SK-N-SH (cell line): ENCODE measurements around the gene CLEC9A. TPM values are rescaled to one million over a fixed set of nuclear protein-coding genes. Genes with fewer than 3 reads are reported as not detected.

Experiments used
- CTCF ChIA-PET: fragments of 300-600, 350-600 bp; formaldehyde crosslinking; extraction: SDS; loops from one replicate; lab custom pipeline; 2021; lab: Yijun Ruan, JAX
- POLR2A ChIA-PET: fragments of 350-600 bp; sonication (Branson Sonifier 250); formaldehyde crosslinking; extraction: SDS; loops from one replicate; lab custom pipeline; 2020; ENCODE audit warnings: antibody characterized with exemption, inconsistent platforms; lab: Yijun Ruan, JAX
- DNase-seq: peaks from one replicate; pipeline ENCODE4 v3.0.0; 2012
- H2AFZ ChIP-seq: fragments of 200-600 bp; sonication (generic); 2 replicates; pipeline ENCODE4 v1.8.1; 2016; ENCODE audit warnings: antibody characterized with exemption, mild to moderate bottlenecking, low read depth
- H3F3A ChIP-seq: fragments of 200-600 bp; sonication (generic); replicated peaks from 2 replicates; pipeline ENCODE3; 2016; ENCODE audit warnings: antibody characterized with exemption, mild to moderate bottlenecking; ENCODE audit not compliant: insufficient read depth
- H3K27ac ChIP-seq, 2 experiments: fragments of 200-500 bp in 1 of 2; fragments of 200-600 bp in 1 of 2; sonication (Bioruptor generic) in 1 of 2; sonication (generic), shearing (Covaris generic) in 1 of 2; 2 replicates each; pipeline versions ENCODE4 v1.5.1 to v1.6.1; 2014 to 2016; ENCODE audit warnings: low read depth in 2 of 2, inconsistent platforms in 1 of 2, low read length in 1 of 2, mild to moderate bottlenecking in 1 of 2, mixed read lengths in 1 of 2
- H3K27me3 ChIP-seq: fragments of 200-600 bp; sonication (generic), shearing (Covaris generic); 2 replicates; pipeline ENCODE4 v1.6.1; 2016; ENCODE audit warnings: mixed run types; ENCODE audit not compliant: insufficient read depth
- H3K36me3 ChIP-seq, 2 experiments: fragments of 200-500 bp in 1 of 2; fragments of 200-600 bp in 1 of 2; sonication (Bioruptor generic) in 1 of 2; sonication (generic) in 1 of 2; replicated peaks in 1 of 2; 2 replicates each; pipeline versions ENCODE3 to v1.5.1; 2014 to 2016; ENCODE audit warnings: low read length in 1 of 2, mild to moderate bottlenecking in 1 of 2; ENCODE audit not compliant: insufficient read depth in 2 of 2, control insufficient read depth in 1 of 2
- H3K4me1 ChIP-seq, 2 experiments: fragments of 200-500 bp in 1 of 2; fragments of 200-600 bp in 1 of 2; sonication (Bioruptor generic) in 1 of 2; sonication (generic), shearing (Covaris generic) in 1 of 2; 2 replicates each; pipeline versions ENCODE4 v1.5.1 to v1.6.1; 2014 to 2016; ENCODE audit warnings: low read depth in 1 of 2, low read length in 1 of 2, mixed run types in 1 of 2; ENCODE audit not compliant: insufficient read depth in 2 of 2, control insufficient read depth in 1 of 2
- H3K4me2 ChIP-seq: fragments of 200-600 bp; sonication (generic), shearing (Covaris generic); 2 replicates; pipeline ENCODE4 v1.6.1; 2017; ENCODE audit warnings: mixed run types
- H3K4me3 ChIP-seq, 2 experiments: fragments of 200-500 bp in 1 of 2; fragments of 200-600 bp in 1 of 2; sonication (Bioruptor generic) in 1 of 2; sonication (generic), shearing (Covaris generic) in 1 of 2; 2 replicates each; pipeline versions ENCODE4 v1.5.1 to v1.8.1; 2014 to 2016; ENCODE audit warnings: low read depth in 2 of 2, inconsistent platforms in 1 of 2, low read length in 1 of 2, mild to moderate bottlenecking in 1 of 2, mixed read lengths in 1 of 2, moderate library complexity in 1 of 2
- H3K79me2 ChIP-seq: fragments of 200-600 bp; sonication (generic); 2 replicates; pipeline ENCODE4 v1.8.1; 2017; ENCODE audit warnings: mild to moderate bottlenecking; ENCODE audit not compliant: insufficient read depth
- H3K9ac ChIP-seq: fragments of 200-600 bp; sonication (generic); 2 replicates; pipeline ENCODE4 v1.6.1; 2017; ENCODE audit warnings: mixed run types
- H3K9me2 ChIP-seq: fragments of 200-600 bp; sonication (generic); 2 replicates; pipeline ENCODE4 v1.6.1; 2017; ENCODE audit warnings: mixed run types
- H3K9me3 ChIP-seq: fragments of 200-600 bp; sonication (generic); 2 replicates; pipeline ENCODE4 v1.6.1; 2017; ENCODE audit warnings: mixed run types, mild to moderate bottlenecking, moderate library complexity
- H4K20me1 ChIP-seq: fragments of 200-600 bp; sonication (generic); 2 replicates; pipeline ENCODE4 v1.6.1; 2017; ENCODE audit warnings: mild to moderate bottlenecking, mixed run types; ENCODE audit not compliant: insufficient read depth
- RCOR1 ChIP-seq: fragments of 150-350 bp; IDR thresholded peaks from 2 replicates; pipeline ENCODE4 v1.6.1; 2017; ENCODE audit warnings: antibody characterized with exemption, low read length
- WGBS: methylation state at CpG from one replicate; pipeline ENCODE4 v1.1.6; 2017; ENCODE audit warnings: low lambda C conversion rate; 5-methylcytosine and 5-hydroxymethylcytosine counted together
- polyA plus RNA-seq, 3 experiments: library from polyadenylated mRNA; depleted of rRNA; stranded (reverse); fragments of >200 nt; gene quantifications; 2 replicates each; pipeline ENCODE4 v1.2.3, GENCODE V29; 2012

Gene CLEC9A
- polyA plus RNA-seq, 1 of the 3 experiments (the other 2 are of a cell fraction) = not detected

DNA sequence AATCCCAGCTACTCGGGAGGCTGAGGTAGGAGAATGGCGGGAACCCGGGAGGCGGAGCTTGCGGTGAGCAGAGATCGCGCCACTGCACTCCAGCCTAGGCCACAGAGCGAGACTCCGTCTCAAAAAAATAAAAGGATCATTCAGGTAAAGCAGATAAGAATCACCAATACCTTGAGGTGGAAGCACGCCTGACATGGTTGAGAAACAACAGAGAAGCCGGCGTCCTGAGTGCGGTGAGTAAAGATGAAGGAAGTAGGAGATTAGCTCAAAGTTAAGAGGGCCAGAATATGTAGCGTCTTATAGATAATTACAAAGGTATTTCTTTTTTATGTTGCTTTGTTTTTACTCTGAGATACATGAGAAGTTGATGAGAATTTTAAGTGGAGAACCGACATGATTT is 84.8 kb downstream of the CLEC9A start:
- CTCF ChIA-PET = no interaction called here
- H3K27ac ChIP-seq = no peak overlapping the region

More for the DNA sequence above, 84.8 kb downstream of the CLEC9A start:
- no peaks in the 10 kb centered on the region for H3F3A ChIP-seq
- TF ChIP-seq RCOR1 = no peak
- no peak overlapping the region for H3K4me2 ChIP-seq
- H3K4me3 ChIP-seq = no peak overlapping the region
- H3K27me3 ChIP-seq = peaks cover 10% of the 10 kb centered on the region; the same call in 1 of the 2 replicates
- POLR2A ChIA-PET = no interaction called here
- no peaks in the 10 kb centered on the region for H3K36me3 ChIP-seq
- H3K79me2 ChIP-seq = no peaks in the 10 kb centered on the region
- WGBS = 33% methylated on average over 15 of the region's 15 CpGs
- H4K20me1 ChIP-seq = no peaks in the 10 kb centered on the region
- H3K9me2 ChIP-seq = no peaks in the 10 kb centered on the region
- H2AFZ ChIP-seq = no peak overlapping the region
- DNase-seq = no peak
- H3K9me3 ChIP-seq = no peaks in the 10 kb centered on the region
- H3K4me1 ChIP-seq = no peaks in the 10 kb centered on the region
- H3K9ac ChIP-seq = no peak overlapping the region

Other genes with a start within 250 kb of the CLEC9A start
- not detected in 2 replicates for gene KLRF1, start 203.2 kb upstream of the CLEC9A start, polyA plus RNA-seq (2012; rRNA removed)
- not detected in 2 replicates for gene CLEC2B, start 161.3 kb upstream of the CLEC9A start, polyA plus RNA-seq (2012; rRNA removed)
- not detected in 2 replicates for gene KLRF2, start 149.2 kb upstream of the CLEC9A start, polyA plus RNA-seq (2012; rRNA removed)
- gene CLEC2A, start 98.3 kb upstream of the CLEC9A start, polyA plus RNA-seq (2012; rRNA removed) = not detected in 2 replicates
- not detected in 2 replicates for gene CLEC12A, start 59.3 kb upstream of the CLEC9A start, polyA plus RNA-seq (2012; rRNA removed)
- not detected in 2 replicates for gene CLEC1B, start 31.6 kb upstream of the CLEC9A start, polyA plus RNA-seq (2012; rRNA removed)
- gene CLEC12B, start 20.1 kb upstream of the CLEC9A start, polyA plus RNA-seq (2012; rRNA removed) = not detected in 2 replicates
- not detected in 2 replicates for gene CLEC1A, start 68.3 kb downstream of the CLEC9A start, polyA plus RNA-seq (2012; rRNA removed)
- not detected in 2 replicates for gene CLEC7A, start 99.5 kb downstream of the CLEC9A start, polyA plus RNA-seq (2012; rRNA removed)
- not detected in 2 replicates for gene OLR1, start 141.4 kb downstream of the CLEC9A start, polyA plus RNA-seq (2012; rRNA removed)
- not detected in 2 replicates for gene TMEM52B, start 148.3 kb downstream of the CLEC9A start, polyA plus RNA-seq (2012; rRNA removed)
- 9.2 and 14.3 TPM in 2 replicates for gene GABARAPL1, start 182.2 kb downstream of the CLEC9A start, polyA plus RNA-seq (2012; rRNA removed)